ENCODE measurements around the gene CLDN17.

Gene CLDN17

GRCh38 chr21:30166705-30167104, at the start of gene CLDN17:
Gene CLDN17 (minus strand): TSS chr21:30166805. CDS start chr21:30166617, 188 bp downstream.
- DNase-seq, result no peak

GRCh38 chr21:30216041-30216723, 49.6 kb upstream of the CLDN17 start, which contains the start of gene CLDN8:
Gene CLDN8 (minus strand): TSS chr21:30216097. CDS start chr21:30215925, 172 bp downstream.
- DNase-seq, result no peak

- no peak for DNase-seq
These were observed 44.5 kb upstream of the CLDN17 start for GRCh38 chr21:30211071-30211470.

GRCh38 chr21:30209601-30210000, 43.0 kb upstream of the CLDN17 start:
- no peak for DNase-seq

GRCh38 chr21:30207252-30207579, 40.6 kb upstream of the CLDN17 start:
- no peak for DNase-seq

- DNase-seq, result no peak
These were observed 40.1 kb upstream of the CLDN17 start for GRCh38 chr21:30206551-30207251.

GRCh38 chr21:30200000-30200399, 33.4 kb upstream of the CLDN17 start:
- no peak for DNase-seq

- DNase-seq, result peak; percentile 55
These were observed 28.2 kb upstream of the CLDN17 start for GRCh38 chr21:30194701-30195299.

- no peak for DNase-seq
These were observed 26.6 kb upstream of the CLDN17 start for GRCh38 chr21:30193201-30193600.

GRCh38 chr21:30190554-30190953, 23.9 kb upstream of the CLDN17 start:
- no peak for DNase-seq

- peak; percentile 44 for DNase-seq
These were observed 23.2 kb upstream of the CLDN17 start for GRCh38 chr21:30189773-30190172.

- DNase-seq, result no peak
These were observed 19.6 kb upstream of the CLDN17 start for GRCh38 chr21:30186242-30186641.

GRCh38 chr21:30168086-30168485, 1.5 kb upstream of the CLDN17 start:
- DNase-seq, result no peak

GRCh38 chr21:30166171-30166570, 434 bp downstream of the CLDN17 start:
- no peak for DNase-seq

- DNase-seq, result no peak
These were observed 1.8 kb downstream of the CLDN17 start for GRCh38 chr21:30164796-30165195.

- no peak for DNase-seq
These were observed 12.8 kb downstream of the CLDN17 start for GRCh38 chr21:30153697-30154340.

GRCh38 chr21:30152792-30153191, 13.8 kb downstream of the CLDN17 start:
- no peak for DNase-seq

GRCh38 chr21:30148906-30149305, 17.7 kb downstream of the CLDN17 start:
- no peak for DNase-seq

- no peak for DNase-seq
These were observed 19.9 kb downstream of the CLDN17 start for GRCh38 chr21:30146558-30147282.

- DNase-seq, result no peak
These were observed 28.1 kb downstream of the CLDN17 start for GRCh38 chr21:30138483-30138882.

GRCh38 chr21:30129246-30129645, 37.4 kb downstream of the CLDN17 start:
- DNase-seq, result no peak

GRCh38 chr21:30126576-30126975, 40.0 kb downstream of the CLDN17 start:
- no peak for DNase-seq

- no peak for DNase-seq
These were observed 49.0 kb downstream of the CLDN17 start for GRCh38 chr21:30117631-30118030.
